Inflammatory macrophage (primary cell): ENCODE data around the gene STAG3.
"Not testable (repeated sequence)": the region's sequence is repeated elsewhere in the genome, so short reads cannot be mapped to it uniquely, and the experiment has no call there.

Experiments used
- DNase-seq, 2 donors: peaks; one replicate each; pipeline ENCODE4 v3.0.0-alpha.2; 2020 to 2022

The STAG3 gene

DNA sequence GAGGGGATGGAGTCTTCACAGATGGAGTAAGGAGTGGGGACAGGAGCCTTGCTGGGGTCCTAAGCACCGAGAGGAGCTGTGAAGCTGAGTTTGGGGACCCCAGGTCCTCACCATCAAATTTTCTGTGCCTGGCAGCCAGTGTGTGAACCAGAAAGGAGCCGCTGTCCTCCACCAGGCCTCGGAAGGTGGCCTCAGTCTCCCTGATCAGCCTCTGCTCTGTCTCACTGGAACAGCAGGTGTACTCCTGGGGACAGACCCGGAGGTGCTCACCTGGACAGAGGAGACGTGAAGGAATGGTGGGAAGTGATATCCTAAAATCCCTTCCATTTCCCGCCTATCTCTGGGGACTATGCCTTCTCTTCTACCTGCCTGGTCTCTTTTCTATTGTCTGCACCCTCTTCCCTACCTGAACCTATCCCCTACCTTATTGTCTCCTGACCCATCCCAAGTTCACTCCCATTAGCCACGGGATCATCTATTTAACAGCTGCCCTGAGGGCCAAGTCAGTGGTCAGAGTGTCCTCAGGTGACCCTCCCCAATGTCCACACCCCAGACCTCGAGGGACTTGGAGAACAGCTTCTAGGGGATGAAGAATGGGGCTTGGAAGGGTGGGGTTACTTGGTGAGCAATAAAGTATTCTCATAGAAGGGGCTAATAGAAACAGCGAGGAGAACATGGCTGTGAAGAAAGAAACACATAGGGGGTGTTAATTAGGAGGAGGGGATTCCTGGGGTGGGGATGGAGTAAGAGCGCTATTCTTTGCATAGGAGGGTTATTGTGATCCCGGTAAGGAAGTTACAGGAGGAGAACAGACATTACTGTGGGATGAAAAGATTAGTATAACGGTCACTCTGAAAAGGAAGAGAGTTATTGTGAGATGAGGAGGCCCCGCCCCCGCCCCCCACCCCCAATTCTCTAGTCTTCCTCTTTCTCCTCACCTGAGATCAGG is 1.3 kb upstream of the STAG3 start:
- no peak for DNase-seq

DNA sequence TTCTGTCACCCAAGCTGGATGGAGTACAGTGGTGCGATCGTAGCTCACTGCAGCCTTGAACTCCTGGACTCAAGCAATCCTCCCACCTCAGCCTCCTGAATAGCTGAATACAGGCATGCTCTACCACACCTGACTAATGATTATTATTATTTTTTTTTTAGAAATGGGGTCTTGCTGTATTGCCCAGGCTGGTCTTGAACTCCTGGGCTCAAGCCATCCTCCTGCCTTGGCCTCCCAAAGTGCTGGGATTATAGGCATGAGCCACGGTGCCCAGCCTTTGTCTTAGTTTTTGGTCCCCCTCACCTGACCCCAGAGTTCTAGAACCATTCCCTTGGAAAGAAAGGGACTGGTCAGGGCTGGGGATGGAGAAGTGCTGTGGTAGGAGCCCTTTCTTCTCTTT is 2.4 kb downstream of the STAG3 start:
- DNase-seq, result not testable (repeated sequence)

DNA sequence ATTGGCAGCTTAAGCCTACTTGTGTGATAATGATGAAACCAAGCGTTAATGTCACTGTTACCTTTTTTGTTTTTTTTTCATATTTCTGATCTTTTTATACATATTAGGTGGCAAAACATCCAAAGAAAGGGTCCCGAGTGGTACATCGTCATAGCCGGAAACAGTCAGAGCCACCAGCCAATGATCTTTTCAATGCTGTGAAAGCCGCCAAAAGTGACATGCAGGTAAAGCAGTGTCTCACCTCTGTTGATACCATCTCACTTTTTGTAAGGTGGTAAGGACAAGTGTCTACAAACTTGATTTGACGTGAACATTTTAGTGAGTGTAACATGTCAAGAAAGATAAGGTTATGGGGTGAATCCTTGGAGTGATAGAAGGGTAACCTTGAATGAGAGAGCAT is 4.9 kb downstream of the STAG3 start:
- not testable (repeated sequence) for DNase-seq

DNA sequence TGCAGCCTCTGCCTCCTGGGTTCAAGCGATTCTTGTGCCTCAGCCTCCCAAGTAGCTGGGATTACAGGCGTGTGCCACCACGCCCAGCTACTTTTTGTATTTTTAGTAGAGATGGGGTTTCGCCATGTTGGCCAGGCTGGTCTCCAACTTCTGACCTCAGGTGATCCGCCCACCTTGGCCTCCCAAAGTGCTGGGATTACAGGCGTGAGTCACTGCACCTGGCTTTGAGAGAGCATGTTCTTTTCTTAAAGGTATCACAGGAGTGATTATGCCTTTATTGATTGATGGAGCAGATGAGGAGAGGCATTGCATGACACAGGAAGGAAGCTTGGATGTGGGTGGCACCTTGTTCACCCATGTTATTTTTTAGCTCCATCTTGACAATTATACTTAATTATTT is 5.4 kb downstream of the STAG3 start:
- not testable (repeated sequence) for DNase-seq

DNA sequence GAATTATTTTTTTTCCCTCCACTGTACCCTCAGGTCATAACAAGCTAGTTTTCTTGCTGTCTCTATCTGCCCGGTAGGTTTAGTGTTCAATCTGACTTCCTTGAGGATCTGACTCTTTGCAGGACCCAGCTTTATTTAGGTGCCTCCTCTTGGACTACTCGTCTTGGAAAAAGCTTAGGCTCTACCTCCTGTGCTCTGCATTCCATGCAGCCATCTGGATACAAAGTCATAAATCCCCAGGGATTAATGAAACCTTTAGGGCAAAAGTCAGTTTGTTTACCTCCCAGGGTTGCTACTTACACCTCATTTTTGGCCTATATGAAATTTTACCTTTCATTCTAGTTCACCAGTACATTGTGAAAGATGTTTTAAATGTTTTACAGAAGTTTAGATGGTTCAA is 8.0 kb downstream of the STAG3 start:
- no peak for DNase-seq

DNA sequence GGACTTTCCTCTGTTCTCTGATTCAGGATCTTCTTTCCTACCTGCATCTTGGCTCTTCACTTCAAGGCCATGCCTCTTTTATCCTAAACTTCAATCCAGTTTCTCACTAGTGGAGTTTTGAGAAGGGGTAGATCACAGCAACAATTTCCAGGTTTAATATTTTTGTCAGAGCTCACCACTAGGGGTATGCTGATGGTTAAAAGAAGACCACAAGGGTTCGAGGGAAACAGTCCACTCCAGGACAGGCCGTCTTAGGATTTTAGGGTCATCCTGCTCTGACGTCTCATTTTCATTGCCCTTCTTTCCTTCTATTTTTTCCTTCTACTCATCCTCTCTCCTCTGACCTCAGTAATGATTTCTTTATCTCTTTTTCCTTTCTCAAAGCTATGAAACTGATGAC is 11.3 kb downstream of the STAG3 start:
- no peak for DNase-seq

DNA sequence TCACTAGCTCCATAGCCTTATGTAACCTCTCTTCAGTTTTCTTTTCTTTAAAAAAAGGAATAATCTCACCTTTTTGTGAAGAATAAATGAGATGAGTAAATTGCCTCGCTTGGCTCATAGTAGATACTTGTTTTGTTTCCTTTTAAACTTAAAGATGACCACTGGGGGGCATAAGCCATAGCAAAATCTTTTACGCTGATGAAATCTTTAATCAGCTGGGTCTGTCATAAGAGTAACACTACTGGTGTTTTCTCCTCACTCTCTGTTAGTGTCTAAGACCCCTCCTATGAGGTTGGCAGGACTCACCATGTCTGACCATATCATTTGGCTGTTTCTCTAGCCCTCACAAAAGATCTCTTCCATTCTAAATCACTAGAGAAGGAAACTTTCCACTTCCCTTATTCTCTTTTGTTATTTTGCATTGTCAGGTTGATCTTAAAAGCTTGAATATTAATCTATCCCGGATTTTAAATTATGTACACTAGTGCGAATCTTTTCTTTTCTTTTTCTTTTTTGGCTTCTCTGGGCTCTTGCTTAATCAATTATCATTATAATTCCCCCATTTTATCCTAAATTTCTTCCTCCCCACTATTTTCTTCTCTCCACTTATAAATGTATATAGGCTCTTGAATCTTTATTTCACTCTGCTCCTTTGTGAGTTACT is 12.5 kb downstream of the STAG3 start:
- peak; percentile 45 to 67 for DNase-seq

DNA sequence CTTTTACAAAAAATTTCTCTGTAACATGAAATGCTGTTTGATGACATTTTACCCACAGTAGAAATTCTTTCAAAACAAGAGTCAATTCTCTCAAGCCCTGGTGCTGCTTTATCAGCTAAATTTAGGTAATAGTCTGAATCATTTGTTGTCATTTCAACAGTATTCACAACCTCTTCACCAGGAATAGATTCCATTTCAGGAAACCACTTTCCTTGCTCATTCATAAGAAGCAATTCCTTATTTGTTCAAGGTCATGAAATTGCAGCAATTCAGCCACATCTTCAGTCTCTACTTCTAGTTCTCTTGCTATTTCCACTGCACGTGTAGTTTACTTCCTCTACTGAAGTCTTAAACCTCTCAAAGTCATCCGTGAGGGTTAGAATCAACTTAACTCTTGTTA is 14.1 kb downstream of the STAG3 start:
- peak; percentile 67 to 72 for DNase-seq

GRCh38 chr7:100192281-100192862 is 14.7 kb downstream of the STAG3 start:
- not testable (repeated sequence) for DNase-seq

DNA sequence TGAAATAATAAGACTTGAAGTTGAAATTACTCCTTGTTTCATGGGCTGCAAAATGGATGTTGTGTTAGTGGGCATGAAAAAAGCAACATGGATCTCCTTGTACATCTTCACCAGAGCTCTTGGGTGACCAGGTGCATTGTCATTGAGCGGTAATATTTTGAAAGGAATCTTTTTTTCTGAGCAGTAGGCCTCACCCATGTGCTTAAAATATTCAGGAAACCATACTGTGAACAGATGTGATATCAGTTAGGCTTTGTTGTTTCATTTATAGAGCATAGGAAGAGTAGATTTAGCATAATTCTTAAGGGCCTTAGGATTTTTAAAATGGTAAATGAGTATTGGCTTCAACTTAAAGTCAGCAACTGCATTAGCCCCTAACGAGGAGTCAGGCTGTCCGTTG is 15.3 kb downstream of the STAG3 start:
- DNase-seq, result no peak

- no peak for DNase-seq
Measured at GRCh38 chr7:100195222-100195621, 17.5 kb downstream of the STAG3 start.

- not testable (repeated sequence) for DNase-seq
Measured at GRCh38 chr7:100195901-100196322, 18.2 kb downstream of the STAG3 start.

GRCh38 chr7:100198266-100198665 is 20.5 kb downstream of the STAG3 start:
- no peak for DNase-seq

GRCh38 chr7:100200693-100201092 is 23.0 kb downstream of the STAG3 start:
- DNase-seq, result no peak

- no peak for DNase-seq
Measured at GRCh38 chr7:100204454-100204853, 26.7 kb downstream of the STAG3 start.

DNA sequence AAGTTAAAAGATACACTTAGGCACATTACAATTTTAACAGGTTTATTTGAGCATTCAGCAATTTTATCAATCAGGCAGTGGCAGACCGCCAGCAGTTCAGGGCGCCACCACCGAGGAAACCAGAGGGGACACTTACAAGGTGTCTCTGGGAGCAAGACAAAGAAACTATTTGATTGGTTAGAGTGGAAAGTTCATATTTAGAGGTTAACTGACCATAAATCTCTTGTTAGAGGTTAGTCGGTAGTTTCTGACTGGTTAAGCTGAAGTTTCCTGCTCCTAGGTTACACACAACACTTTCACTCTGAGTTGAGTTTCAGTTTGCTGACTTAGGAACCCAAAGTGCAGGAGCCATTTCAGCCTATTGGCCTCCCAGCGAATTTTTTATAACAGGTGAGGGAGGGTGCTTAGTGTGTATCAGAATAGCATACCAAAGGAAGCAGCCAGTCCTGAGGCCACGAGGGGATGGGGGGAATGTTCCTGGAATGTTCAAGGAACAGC is 31.2 kb downstream of the STAG3 start:
- DNase-seq, result no peak

DNA sequence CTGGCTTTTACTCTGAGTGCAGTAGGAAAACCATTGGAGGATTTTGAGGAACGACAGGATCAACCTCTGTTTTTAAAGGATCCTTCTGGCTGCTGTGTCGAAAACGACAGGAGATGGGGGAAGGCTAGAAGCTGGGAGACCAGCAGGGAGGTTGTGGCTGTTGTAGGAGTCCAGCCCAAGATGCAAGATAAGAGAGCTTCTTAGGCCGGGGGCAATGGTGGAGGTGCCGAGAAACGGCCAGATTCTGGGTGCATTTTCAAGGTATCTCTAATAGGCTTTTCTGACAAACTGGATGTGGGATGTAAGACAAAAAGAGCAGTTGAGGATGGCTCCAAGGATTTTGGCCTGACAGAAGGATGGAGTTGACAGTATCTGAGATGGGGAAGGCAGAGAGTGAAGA is 31.8 kb downstream of the STAG3 start:
- DNase-seq, result no peak

DNA sequence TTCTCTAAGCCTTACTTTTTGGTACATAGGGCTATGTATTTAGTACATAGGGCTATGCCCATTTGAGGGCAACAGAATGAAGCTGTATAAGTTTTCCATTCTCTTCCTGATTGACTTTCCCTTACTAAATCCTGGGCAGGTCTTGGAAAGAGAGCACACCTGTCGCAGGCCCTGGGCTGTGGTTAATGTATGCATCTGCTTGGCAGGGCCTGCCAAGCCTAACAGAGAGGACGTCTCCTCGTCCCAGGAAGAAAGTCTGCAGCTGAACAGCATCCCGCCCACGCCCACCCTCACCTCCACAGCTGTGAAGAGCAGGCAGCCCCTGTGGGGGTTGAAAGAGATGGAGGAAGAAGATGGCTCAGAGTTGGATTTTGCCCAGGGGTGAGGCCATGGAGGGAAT is 33.1 kb downstream of the STAG3 start:
- no peak for DNase-seq

DNA sequence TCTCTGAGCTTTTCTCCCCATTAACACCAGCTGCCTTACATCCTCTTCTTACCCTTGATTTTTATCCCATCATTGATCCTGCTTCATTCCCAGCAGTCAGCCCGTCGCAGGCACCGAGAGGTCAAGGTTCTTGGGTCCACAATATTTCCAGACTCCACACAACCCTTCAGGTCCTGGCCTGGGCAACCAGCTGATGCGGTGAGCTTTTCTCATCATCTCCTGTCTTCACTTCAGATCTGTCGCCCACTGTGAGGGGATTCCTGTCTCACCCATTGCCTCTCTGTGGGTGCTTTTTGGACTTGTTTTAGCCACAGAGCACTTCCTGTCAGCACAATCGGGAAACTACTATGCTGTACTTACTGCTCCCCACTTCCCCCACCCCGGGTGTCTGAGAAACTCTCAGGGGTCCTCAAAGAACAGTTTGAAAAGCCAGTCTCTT is 33.6 kb downstream of the STAG3 start:
- no peak for DNase-seq

GRCh38 chr7:100212631-100213286 is 35.0 kb downstream of the STAG3 start:
- DNase-seq, result no peak

GRCh38 chr7:100213672-100214071 is 36.0 kb downstream of the STAG3 start:
- DNase-seq, result no peak

- DNase-seq, result not testable (repeated sequence)
Measured at GRCh38 chr7:100214356-100214755, 36.6 kb downstream of the STAG3 start.

DNA sequence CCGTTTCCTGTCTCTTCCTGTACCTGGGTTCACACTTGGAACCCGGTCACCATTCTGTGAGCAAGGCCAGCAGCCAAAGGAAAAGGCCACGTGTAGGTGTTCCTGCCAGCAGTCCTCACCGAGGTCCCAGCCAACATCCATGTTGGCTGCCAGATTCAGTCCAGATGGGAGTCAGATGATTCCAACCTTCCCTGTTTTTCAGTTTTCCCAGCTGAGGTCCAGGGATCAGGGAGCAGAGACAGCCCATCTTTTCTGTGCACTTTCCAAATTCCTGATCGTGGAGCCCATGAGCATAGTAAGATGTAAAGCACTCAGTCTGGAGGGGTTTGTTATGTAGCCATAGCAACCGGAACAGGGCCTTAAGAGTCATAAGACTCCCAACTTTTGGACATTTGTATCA is 38.2 kb downstream of the STAG3 start:
- DNase-seq, result no peak
